GM12892 (cell line): ENCODE data around the gene KLK1.

Experiments used
- POLR2A ChIP-seq: IDR thresholded peaks from 2 replicates; pipeline ENCODE4 v1.6.1; 2011; ENCODE audit warnings: low read depth, low read length, control low read depth
- POLR2AphosphoS5 ChIP-seq: IDR thresholded peaks from 2 replicates; pipeline ENCODE4 v1.6.1; 2011; ENCODE audit warnings: low read depth, low read length, control low read depth
- TAF1 ChIP-seq: IDR thresholded peaks from 2 replicates; pipeline ENCODE4 v1.6.1; 2011; ENCODE audit warnings: low read depth, mild to moderate bottlenecking, control low read depth, low read length, borderline replicate concordance

DNA sequence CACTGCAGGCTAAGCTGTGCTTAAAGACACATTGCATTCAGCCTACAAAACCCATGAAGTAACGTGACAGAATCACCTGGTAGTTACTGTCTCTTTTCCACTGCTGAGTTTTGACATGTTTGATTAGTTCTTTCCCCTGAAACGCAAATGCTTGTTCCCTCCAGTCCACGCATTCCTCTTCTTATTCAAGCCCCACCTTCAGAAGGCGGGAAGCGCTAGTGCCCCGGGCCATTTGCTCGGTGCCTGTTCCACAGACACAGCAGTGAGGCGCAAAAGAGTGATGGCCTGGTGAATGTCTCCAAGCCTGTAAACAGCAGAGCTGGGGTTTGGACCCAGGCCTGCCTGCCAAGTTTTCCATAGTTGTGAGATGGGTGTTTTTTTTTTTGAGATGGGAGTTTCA, 22.5 kb downstream of the KLK1 start:
- no peak for TF ChIP-seq POLR2A
- no peak for TF ChIP-seq POLR2AphosphoS5
- TF ChIP-seq TAF1 = no peak
